ENCODE results near the gene HAPLN3.

Gene HAPLN3

DNA sequence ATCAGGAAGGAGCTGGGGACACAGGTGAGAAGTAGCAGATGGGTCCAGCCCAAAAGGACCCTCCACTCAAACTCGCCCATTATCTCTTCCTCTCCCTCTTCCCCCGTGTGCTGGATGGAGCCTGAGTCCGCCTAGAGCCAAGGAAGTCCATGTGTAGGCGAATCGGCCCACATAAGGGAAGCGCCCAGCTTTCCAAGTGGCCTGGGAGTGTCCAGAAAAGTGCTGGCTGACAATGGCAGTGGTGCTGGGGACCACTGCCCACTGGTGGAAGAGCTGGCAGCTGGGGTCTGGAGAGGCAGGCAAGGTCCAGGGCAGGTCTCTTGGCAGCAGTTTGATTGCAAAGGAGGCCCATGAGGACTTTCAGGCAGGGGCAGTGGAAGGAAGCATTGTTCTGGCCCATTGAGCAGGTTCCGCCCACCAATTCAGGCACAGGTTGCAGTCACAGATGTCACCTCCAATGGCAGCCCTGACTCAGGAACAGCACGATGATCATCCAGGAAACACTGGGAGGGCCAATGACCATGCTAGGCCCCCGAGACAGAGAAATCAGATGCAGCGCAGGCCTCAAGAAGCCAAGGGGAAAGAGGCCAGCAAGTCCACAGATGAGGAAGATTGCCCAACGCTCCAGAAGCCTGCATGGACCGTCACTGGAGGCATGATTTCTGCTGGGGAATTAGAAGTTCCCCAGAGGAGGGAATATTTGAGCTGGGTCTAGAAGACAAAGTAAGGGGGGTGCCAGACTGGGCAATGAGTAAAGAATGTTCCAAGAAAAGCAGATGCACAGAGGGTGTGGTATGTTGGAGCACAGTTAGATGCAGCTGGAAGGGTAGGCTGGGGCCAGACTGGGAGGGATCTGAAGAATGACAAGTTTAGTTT, 14.8 kb upstream of the HAPLN3 start:
- no peak for DNase-seq

DNA sequence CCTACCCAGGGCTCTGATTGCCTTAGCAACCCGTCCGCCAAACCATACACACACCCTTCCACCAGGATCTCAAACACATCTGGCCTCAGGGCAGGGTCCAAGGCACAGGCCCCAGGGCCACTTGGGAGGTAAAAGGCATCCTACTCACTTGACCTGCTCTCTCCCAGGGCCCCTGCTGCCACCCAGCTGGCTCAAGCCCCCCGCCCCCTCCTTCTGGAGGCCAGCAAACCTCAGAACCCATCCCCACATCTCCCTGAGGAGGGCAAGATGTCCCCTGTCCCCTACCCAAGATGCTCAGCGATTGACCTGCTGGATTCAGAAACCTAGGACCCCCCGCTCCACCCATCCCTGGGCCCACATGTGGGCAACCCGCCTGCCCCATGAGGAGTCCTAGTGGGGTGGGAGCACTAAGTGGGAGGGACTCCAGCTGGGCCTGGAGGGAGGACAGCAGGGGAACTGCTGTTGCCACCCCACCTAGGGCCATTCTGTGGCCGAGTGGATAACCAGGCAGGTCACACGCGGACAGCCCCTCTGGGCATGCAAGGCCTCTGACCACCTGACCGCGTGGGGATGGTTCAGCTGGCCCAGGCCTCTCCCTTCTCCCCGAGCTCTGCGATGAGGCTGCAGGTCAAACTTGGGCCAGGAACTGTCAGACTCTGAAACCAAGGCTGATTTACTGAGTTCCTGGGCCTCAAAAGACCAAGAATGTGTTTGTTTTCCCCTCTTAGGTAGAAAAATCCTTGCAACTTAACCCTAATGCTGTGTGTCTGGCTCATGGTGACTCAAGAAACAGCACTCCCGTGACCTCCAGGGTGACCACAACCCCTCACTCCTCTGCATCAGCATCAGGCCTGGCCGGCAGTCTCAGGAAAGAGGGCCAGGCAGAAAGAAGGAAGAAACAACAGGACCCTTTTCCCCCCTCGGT, 13.6 kb upstream of the HAPLN3 start:
- DNase-seq, result no peak

DNA sequence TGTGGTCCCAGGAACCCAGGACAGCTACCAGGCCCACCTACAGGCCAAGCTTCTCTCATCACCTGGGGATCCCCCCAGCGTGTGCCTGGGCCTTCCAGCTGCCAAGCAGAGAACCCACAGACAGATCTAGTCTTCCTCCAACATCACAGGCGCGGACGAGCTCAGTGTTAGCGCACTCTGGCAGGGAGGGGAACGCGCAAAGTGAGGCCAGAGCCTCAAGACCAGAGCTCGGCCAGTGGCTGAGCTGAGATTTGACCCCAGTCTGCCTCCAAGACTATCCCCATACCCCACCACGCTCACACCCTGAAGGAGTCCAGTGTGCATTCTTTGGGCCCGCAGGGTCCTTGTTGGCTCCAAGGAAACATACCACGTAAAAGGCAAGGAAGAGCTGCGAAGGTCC, 12.8 kb upstream of the HAPLN3 start:
- no peak for DNase-seq

DNA sequence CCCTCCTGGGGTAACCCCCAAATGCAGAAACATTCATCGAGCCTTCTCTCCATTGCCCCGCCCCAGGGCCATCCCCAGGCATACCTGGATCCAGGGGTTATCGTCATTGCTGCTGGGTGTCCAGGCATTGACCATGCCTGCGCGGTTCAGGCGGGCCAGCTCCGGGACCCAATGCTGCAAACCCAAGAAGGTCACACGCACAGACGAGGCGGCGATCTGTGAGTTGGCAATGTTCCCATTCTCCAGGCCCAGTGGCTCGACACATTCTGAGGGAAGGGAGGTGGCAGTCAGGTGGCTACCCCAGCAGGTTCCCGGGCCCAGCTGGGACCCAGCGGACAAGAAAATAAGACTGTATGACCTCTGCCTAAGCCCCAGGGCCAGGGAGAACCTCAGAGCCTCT, 11.8 kb upstream of the HAPLN3 start:
- DNase-seq, result no peak

DNA sequence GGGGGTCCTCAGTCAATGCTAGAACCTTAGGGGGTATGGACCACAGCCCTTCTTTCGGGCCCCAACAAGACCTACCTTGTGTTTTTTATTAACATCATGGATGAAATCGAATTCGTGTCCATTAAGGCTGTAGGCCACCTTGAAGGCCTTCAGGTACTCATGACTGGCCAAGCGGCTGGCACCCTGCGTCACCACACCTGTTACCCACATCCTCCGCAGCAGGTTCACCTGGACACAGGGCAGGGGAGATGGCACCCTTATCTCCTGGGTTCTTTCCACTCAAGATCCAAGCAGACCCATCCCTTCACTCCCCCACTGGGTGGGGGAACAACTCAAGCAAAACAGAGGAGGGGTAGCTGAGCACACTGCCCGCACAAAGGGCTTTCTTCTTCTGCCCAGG, 11.2 kb upstream of the HAPLN3 start:
- no peak for DNase-seq

DNA sequence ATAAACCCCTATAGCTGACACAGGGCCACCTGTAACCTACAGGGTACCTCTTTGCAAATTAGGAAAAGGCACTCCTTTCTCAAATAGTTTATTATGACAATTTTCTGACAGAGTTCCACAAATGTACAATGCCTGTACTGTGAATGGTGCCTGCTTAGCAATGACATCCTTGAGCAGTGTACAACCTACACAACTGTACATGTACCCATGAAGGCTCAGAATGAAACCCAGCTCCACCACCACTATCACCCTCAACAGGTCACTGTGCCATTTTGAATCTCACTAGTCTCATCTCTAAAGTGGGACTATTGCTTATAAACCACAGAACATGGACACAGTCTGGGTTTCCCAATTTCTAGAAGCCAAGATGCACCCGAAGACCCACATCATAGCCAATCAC, 10.8 kb upstream of the HAPLN3 start:
- DNase-seq, result no peak

DNA sequence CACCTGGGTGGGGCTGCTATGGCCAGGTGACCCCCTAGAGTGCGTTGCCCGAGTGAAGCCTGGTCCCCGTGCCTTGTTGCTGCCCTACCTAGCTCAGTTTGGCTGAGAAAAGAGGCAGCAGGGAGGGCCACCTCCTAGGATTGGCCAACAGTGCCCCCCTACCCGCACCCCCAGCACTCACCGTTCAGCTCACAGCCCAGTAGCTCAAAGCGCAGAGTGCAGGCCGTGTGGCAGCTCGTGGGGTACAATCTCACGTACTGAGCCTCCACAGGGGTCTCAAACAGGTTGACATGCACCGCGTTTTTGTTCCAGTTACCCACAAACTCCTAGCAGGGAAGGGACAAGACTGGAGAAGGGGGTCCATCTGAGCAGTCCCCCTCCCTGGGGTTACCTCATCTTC, 10.2 kb upstream of the HAPLN3 start:
- no peak for DNase-seq

DNA sequence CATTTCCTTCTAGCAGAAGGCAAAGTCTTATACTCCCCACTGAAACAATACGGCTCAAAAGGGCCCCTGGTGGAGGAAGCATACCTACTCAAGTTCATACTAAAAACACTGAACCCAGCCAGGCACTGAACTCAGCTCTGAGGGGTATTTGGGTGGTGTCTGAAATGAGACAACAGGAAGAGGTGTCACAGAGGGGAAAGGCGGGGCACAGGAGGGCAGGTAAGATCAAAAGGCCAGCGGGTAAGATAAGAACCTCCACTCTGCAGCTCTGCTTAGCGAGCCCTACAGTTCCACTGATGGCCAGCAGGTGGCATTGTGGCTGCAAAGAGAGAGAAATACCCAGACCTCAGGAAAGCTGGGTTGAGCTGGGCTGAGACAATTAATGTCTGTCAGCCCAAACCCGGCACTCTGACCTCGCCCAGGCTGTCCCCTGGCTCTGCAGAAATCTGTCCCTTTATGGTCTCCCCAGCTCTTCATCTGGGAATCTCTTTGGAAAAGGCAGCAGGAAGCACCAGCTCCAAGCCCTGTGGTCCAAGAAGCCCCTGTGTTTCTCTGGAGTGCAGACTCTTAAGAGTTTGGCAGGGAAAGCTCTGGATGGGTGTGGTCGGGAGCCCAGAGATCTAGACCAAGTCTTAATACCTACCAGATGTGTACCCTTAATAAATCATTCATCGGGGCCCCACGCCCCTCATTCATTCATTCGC, 9.4 kb upstream of the HAPLN3 start:
- peak; percentile 65 to 76 for DNase-seq

DNA sequence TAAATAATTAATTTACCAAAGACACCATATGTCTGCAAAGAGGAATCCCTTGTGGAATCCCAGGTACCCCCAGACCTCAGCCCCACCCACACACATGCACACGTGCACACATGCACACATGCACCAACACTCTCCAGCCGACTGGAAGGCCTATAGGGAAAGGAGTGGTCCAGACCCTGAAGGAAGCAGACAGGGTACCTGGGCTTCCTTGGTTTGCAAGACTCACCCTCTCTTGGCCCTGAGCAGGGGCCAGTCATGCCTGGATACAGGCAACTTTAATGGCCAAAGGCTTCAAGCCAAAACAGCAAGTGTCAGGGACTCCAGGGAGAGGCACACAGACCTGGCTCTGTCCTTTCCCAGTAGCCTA, 8.9 kb upstream of the HAPLN3 start:
- DNase-seq, result no peak

DNA sequence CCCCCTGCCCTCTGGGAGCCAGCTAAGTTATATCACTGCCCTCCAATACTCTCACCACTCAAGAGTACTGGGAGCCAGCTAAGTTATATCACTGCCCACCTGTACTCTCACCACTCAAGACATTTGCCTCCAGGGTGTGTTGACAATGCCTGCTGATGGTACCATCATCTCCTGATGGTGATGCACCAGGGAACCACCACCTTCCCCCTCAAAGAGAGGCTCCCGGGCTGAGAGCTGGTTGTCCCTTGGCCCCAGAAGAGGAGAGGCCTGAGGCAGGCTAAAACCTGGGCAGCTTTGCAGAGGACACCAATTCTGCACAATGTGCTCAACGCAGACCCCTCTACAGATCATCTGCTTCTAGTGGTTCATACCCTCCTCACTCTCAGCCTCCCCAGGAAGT, 7.5 kb upstream of the HAPLN3 start:
- no peak for DNase-seq

DNA sequence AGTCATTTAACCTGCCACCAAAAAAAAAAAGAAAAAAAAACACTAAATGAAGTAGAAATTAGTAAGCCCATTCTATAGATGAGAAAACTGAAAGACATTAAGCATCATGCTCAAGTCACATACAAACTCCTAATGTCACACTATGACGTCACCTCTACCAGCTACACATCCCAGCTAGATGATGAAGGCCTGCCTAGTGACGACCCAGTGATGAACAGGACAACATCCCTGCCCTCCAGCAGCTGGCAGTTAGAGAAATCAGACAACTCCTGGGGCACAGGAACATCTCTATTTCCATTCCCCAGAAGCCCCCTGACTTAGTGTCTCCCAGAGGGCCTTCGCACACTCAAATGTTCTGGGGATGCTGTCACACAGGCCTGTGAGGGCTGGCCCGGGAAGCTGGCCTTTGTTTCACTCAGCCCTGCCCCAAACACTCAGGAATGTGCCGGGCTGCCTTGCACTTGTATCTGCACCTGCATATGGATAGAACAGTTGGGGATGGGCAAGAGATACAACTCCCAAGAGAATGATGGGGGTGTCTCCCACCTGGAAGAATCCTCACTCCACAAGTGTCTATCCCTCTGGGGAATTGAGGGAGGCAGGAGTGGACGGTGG, 7.0 kb upstream of the HAPLN3 start:
- DNase-seq, result no peak

DNA sequence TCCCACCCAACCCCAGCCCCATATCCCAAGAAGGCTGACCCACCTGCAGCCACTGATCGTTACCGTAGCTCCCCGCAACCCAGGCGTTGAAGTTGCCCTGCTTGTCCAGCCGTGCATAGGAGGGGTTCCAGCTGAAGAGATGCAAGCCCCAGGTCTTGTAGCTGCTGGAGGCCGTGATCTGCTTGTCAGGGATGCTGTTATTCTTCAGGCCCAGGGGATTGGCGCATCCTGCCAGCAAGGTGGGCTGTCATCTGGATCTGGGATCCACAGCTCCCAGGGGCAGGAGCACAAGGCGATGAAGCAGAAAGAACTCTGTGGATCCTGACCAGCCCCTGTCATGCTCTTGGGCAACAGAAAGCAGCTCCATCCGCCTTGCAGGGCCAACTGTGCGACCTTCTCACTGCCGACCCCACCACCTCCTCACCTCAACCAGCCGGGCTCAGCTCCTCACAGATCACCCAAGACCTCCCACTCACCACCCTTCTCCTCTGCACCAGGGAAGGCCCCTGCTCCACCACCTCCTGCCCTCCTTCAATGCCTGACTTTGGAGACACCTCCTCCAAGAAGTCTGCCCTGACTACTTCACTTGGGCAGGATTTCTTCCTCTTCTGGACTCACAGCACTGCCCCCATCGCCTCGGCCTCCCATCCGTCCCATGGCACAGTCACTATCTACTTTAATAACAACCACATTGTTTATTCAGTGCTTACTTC, 6.3 kb upstream of the HAPLN3 start:
- DNase-seq, result no peak

DNA sequence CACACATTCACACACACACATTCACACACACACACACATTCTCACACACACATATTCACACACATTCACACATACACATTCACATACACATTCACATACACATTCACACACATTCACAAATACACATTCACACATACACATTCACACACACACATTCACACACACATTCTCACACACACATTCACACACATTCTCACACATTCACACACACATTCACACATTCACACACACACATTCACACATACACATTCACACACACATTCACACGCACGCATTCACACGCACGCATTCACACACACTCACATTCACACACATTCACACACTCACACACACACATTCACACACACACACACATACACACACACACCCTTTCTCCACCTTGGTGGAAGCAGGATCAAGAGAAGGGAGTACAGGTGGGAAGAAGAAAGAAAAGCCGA, 5.7 kb upstream of the HAPLN3 start:
- no peak for DNase-seq

DNA sequence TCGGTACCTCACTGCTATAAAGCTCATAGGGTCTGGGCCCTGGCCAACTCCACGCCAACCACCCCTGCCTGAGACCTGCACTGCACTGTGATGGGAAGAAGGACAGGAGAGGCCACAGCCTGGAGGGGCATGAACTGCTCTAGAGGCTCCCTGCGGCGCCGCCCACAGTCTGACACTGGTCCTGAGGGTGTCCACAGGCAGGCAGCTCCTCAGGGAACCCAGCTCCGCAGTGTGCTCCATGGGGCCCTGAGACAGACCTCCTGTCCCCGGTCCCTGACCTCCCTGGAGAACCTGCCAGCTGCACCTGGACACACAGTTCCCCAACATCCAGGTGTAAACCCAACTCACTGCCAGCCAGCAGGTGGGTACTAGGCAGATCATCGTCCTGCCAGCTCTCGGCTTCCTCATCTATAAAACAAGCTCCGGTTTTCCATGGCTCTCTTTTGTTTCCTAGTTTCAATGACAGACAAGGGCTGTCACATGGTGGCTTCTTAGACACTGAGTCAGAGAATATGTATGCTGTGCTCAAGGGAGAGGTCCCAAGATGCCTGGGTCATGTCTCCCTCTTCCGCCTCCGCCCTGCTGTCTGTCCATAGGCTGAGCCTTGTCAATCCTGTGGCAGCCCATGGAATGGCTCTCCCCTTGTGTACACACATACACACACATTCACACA, 5.1 kb upstream of the HAPLN3 start:
- DNase-seq, result no peak

DNA sequence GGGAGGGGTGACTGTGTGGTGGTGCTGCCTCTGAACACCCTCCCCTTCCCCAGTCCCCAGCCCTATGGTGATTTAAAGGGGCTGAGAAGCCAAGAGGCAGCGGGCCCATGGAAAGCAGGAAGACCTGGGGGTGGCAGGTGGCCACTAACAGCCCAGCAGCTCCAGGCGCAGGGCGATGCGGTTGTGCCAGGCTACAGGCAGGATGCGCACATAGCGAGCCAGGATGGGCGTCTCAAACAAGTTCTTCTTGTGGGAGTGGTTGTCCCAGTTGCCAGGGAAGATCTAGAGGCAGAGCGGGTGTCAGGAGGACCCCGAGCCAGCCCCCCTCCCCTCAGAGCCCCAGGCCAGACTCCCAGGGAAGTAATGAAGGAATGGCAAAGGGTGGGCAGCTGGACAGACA, 3.9 kb upstream of the HAPLN3 start:
- no peak for DNase-seq

DNA sequence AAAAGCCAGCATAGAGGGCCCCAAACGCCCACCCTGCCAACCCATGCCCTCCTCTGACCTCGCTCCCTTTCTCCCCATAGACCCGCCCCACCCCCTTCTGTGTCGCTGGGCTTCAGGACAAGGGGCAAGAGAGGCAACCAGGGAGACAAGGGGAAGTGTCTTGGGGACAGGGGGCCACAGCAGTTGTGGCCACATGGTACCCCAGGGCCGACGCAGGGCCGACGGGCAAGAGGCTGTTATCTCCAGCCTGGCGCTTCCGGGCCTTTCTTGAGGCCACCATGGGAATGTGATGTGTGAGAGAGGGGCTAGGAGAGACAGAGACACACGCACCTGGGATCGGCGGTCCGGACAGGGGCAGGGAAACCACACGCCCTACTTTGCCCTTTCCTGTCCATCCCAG, 3.4 kb upstream of the HAPLN3 start:
- no peak for DNase-seq

DNA sequence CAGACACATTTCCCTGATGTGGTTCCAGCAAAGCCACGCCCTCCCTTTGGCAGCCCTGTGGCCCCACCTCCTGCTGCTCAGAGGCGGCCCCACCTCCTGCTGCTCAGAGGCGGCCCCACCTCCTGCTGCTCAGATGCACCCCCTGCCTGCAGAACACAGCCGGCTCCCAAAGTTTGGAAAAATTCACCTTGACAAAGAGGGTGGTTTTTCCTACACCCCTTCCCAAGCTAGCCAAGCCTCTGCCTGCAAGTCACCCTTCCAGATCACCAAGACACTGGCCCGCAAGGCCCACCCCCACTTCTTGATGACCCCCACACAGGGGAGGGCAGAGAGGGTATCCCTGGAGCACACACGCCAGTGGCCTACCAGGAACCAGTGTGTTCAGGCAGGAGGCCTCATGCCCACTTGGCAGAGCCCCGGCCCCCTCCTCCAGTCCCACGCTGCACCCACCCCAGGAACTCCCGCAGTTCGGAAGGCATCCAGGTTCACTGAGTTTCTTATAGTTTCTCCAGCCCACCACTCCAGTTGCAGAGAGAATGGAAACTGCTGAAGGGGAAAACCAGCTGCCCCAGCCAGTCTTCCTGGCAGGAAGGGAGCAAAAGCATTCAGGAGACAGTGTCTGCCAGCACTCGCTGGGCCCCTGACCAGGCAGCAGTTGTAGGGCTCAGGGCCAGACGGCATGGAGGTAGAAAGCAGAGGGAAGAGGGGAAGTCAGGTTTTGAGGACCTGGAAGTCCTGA, 2.3 kb upstream of the HAPLN3 start:
- DNase-seq, result peak; percentile 20 to 32

DNA sequence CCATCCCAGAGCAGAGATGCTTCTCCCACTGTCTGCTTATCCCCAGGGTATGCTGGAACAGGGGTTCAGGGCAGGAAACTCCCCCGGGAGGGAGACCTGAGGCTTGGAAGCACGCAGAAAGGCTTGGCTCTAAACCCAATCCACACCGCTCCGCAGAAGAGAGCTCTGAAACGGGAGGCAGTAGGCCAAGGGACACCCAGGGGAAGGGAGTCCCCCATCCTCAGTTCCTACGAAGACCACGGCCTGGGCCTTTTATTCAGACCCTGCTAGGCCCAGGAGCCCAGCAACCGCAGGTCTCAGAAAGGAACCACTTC, 1.8 kb upstream of the HAPLN3 start:
- DNase-seq, result no peak

DNA sequence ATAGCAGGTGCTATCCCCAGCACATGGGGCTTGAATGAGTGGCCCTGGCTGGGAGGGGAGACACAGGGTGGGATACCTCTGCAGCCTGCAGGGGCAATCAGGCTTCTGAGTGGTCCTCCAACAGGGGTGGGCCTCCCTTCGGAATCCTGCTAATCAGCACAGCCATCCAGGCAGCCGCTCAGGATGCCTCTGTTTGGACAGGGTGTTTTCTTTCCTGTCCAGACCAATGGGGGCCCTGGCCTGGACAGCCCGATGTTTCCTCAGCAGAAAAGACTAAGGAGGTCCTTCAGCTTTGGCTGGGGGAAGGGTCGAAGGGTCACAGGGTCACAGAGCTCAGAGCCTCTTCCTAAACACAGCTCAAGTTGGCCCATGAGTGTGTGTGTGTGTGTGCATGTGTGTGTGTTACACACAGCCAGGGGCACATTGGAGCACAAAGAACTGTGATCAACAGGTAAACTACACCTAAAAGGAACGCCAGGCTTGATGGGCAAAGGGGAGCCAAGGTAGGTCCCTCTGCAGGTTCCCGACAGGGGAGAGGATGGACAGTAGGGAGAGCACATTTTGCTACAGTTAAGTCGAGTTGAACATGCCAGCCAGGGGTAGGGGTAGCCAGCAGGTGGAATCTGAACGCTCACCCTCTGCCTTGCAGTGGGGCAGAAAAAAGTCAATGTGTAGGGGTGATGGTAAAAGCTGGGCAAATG, 1.1 kb upstream of the HAPLN3 start:
- no peak for DNase-seq

DNA sequence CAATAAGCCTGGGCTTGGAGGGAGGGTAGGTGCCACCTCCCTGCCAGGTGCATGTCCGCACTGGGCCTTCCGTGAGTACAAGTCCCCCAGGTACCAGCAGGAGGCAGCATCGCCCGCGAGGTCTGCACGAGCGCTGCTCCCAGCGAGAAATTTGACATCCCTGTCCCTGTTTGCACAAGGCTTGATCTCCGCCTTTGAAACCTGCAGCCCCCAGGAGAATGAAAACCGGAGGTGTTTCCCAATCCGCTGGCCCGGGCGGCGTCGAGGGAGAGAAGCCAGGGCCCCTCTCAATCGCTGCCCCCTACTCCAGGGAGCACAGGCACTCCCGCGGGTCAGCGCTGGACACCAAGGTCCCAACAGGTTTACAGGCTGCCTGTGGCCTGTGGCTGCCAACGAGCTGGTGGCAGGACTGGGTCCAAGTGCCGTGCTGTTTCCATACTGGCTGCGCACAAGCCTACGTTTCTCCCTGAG, 961 bp downstream of the HAPLN3 start:
- DNase-seq, result no peak
